Fibroblast of gingiva (primary cell): ENCODE data around the gene RNF141.

Experiments used
- DNase-seq: peaks from one replicate; pipeline ENCODE4 v3.0.0-alpha.2; 2011; ENCODE audit warnings: low read depth

The RNF141 gene

DNA sequence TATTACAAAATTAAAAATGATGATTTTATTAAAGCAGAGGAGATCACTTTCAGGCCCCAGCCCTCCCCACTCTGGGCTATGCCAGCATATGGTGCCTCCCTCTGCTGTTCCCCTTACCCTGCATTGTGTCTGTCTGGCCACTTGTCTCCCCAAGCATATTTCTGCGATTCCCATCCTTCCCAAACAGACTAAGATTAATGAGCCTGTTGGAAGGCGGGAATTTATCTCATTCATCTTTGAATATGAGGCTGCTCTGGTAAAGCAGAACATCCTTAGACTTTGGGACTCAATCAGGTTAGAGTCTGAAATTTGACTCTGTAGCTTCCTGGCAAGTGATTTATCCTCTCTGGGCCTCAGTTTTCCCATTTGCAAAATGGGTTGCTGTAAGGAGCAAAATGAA is 60.2 kb downstream of the RNF141 start:
- DNase-seq: no peak

DNA sequence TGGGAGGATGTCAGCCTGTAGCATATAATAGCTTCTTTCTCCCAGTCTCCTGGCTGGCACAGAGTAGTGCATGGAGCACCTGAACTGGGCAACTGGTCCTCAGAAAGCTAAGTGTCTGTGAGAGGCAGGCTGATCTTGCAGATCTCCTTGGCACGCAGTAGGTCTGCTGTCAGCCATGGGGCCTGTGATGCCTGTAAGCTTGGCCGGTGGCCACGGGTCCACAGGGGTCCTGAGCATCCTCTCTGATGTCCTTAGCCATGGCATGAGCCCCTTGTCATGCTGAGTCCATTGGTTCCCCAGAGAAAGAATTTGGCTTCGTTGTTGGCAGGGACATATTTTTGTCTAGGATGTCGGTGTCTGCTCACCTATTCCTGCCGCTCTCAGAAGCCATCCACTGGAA is 61.0 kb downstream of the RNF141 start:
- DNase-seq: no peak

DNA sequence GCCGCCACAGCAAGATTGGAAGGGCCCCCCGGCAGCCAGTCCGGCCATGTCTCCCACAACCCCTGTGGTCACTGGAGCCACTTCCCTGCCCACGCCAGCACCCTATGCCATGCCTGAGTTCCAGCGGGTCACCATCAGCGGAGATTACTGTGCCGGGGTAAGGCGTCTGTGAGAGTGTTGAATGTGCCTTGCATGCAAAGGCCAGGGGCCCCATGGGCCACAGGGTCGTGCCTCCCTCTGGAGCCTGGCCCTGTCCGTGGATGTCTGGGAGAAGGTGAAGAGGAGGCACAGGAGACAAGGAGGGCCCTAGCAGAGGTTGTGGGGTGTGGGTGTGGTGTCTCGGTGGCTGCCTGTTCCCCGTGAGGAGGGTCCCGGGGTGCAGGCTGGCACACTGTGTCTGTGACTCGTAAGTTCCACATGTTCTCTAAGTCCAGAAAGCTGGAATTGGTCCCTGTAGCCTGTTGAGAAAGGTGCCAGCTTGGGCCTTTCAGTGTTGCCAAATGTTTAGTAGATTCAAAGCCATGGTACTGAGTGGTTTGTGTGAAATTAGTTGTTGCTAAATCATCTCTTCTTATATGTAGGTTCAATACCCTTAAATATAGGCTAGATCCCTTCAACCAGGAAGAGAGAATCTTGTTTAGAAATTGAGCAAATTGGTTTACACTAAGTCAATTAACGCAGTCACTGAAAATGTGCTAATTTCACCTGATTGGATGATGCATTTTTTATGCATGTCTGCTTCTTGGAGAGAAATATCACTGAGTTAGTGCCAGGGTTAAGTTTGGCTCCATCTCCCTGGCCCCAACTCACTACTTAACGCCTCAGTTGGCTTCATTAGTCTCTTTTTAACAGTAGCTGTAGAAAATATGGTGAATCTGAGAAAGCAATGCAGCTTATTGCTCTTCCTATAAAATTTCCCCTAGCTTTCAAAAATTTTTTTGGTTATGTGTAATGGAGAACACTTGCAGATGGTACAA is 62.1 kb downstream of the RNF141 start:
- peak; percentile 32 for DNase-seq

DNA sequence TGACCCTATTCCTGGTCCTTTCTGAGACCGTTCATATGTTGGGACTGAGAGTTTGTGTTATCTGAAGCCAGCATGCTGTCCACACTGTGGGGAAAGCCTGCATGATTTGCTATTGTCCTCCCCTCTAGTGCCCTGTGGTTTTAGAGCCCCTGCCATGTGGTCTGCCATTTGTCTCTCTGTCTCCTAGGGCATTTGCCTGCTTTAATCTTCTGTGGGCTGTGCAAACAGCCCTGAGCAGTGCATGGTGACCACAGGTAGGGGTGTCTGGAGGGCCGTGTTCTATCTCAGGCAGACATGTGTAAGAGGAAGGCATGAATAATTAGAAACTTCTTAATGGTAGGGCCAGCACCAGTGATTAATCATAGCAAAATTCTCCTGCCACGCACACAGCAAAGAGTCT is 62.9 kb downstream of the RNF141 start:
- no peak for DNase-seq

DNA sequence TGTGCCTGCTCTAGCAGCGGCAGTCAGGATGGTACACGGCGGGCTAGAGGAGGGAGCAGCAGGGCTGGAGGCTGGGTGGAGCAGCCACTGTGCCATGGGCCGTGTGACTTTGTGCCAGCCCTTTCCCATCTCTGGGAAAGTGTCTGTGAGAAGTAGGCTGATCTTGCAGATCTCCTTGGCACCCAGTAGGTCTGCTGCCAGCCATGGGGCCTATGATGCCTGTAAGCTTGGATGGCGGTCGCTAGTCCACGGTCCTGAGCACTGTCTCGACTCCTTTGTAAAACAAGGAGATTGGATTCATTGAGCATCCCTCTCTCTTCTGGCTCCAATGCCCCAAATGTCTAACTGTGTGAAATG is 63.3 kb downstream of the RNF141 start:
- DNase-seq: no peak

DNA sequence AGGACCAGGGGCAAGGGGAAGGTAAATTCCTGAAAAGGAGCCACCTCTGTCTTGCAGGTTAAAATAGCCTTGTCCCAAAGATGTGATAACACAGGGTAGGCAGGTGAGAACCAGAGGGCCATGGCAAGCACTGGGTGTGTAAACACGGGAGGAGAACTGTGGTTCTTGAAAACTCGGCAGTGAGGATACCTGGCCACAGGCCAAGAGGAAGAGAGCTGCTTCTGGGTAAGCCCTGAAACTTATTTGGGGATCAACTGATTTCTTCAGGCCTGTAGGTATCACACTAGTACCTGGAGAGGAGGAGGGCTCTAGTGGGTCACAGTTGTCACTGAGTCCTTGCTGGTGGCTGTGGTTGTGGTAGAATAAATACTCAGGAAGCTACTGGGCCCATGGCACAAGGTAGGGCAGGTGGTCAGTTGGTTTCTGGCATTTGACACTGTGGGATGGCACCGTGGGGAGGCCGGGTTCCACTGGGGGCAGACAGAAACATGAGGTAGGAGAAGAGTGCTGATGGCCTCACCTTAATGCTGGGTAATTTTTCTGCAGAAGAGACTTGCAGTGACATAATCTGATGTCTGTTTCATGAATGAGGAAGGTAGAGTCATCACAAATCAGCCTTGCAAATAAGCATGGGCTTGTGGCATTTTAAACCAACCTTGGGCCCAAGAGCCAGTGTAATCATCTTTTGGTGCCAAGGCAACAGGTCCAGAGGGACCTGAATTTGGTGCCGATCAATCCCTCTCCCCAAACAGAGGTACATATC is 63.9 kb downstream of the RNF141 start:
- DNase-seq: no peak

DNA sequence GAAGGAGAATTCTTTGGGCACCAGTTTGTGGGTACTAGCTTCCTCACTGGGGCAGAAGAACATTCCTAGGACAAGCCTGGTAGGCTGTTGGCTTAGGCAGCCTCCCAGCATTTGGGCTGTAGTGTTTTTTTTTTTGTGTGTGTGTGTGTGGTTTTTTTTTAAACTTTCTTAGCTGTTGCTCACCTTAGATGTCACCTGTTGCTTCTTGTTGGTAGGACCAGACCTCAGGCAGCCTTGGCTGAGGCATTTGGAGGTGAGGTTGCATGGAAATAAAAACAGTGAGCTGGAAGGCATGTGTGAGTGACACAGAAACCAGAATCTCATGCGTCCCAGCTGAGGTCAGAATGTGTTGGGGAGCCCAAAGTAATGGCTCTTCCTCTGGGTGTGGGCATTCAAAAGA is 64.6 kb downstream of the RNF141 start:
- no peak for DNase-seq

DNA sequence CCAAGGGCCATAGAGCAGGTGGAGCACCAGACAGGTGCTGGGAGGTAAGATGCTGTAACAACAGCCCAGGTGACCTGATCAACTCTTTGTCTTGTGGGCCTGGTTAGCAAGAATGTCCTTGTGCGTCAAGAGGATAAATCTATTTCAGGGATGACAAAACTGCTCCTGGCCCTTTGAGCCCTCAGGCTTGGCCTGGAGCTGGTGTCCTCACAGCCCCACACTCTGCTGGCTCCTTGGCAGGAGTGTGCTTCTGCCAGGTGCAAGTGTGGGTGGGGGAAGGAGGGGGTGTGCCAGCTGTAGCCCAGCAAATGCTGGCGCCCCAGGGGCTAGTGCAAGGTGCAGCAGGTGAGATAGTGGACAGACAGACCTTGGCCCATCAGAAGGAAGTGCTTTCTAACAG is 66.4 kb downstream of the RNF141 start:
- no peak for DNase-seq

DNA sequence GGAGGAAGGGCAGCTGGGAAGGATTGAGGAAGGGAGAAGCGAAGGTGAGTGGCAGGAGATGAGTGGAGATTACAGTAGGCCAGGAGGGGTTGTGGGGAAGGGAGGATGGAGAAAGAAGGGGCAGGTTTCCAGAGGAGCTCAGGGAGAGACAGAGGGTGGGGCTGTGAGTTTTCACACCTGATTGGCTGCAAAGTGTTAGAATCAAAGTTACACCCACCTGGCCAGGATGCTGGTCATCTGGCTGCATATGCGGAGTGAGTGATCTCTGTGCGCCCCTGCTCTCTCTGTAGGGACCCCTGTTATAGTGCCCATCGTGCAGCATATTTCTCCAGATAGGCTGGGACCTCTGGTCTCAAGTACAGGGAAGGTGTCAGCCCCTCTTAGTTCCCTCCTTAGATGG is 67.6 kb downstream of the RNF141 start:
- no peak for DNase-seq

DNA sequence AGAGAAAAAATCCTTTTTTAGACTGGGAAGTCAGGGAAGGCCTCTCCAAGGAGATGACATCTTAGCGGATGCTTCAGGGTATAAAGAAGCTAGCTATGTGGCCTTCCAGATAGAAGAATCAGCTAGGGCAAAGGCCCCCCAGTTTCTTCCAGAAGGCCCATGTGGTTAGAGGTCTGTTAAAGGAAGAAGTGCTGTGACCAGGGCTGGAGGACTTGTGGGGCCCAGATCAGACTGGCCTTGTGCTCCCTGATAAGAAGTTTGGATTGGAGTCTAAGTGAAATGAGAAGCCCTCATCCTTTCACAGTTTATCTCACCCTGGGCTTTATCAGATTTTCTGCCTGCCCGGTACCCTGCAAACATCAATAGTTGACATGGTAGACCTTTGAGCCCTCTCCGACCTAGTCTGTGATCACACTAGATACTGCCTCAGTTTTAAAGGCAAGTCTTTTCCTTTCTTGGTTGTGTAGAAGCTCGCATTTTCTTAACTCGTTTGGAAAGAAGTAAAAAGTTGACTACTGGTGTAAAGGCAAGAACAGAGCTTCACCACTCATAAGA is 78.2 kb downstream of the RNF141 start:
- DNase-seq: no peak
